SH-SY5Y (cell line): ENCODE data around the gene LEPR.

Experiments
- GATA2 ChIP-seq: IDR thresholded peaks from 2 replicates; pipeline ENCODE4 v1.6.1; 2011; ENCODE audit warnings: mild to moderate bottlenecking, low read depth, low read length
- GATA3 ChIP-seq: IDR thresholded peaks from 2 replicates; pipeline ENCODE4 v1.6.1; 2011; ENCODE audit warnings: low read depth, mild to moderate bottlenecking, low read length, moderate library complexity

DNA sequence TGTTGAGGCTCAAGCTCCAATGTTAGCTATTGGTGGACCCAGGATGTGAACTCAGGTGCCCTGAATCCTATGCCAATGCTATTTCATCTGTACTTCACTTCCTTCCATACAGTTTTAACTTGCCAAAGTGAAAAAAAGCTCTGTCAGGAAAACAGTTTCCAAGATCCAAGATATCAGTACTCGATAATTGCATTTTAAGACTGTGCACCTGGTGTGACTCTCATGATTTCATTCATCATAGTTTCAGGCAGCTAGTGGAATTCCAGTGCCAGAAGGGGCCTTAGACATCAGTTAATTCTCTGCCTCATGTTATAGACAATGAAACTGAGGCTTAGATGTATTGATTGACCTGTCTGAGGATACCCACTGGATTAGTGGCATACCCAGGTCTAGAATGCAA lies 26.5 kb upstream of the LEPR start:
- TF ChIP-seq GATA2 (no peak), GATA3 (no peak)
